ENCODE measurements around the gene HS6ST2. TPM values are rescaled to one million over a fixed set of nuclear protein-coding genes. Genes with fewer than 3 reads are reported as not detected.

The HS6ST2 gene
- total RNA-seq, 4 donors from 2014 or later, result under 0.01 to 0.66 (median 0.46) TPM

DNA sequence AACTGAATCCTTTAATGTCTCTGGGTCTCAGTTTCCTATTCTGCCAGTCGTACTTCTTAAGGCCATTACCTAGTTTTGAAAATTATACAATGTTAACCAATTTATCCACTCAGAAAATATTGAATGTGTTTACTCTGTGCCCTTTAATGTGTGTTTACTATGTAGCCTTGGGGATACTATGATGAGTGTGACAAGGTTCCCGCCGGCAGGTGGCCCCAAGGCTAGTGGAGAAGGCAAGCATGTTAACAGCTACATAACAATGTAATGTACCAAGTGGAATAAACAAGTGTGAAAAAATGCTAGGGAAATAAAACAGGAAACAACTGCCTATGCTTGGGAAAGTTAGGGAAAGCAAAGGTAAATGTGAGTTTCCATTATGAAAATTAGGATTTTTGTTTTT is 282.3 kb downstream of the HS6ST2 start:
- Histone ChIP-seq H3K27me3 (peaks cover 0 to 23% of the 10 kb centered on the region in 2 donors), H3K9me3 (no peaks in the 10 kb centered on the region), H3K4me1 (no peaks in the 10 kb centered on the region), H3K4me3 (no peak overlapping the region), H3K27ac (no peak overlapping the region), H3K36me3 (no peaks in the 10 kb centered on the region)
- DNase-seq (ENCODE audit: low spot score in 2 of 2), result no peak
- TF ChIP-seq EP300 (IDR thresholded peaks at IDR 0.05) (no peak), POLR2A (IDR thresholded peaks at IDR 0.05) (no peak)
- TF ChIP-seq, protein P1, sequence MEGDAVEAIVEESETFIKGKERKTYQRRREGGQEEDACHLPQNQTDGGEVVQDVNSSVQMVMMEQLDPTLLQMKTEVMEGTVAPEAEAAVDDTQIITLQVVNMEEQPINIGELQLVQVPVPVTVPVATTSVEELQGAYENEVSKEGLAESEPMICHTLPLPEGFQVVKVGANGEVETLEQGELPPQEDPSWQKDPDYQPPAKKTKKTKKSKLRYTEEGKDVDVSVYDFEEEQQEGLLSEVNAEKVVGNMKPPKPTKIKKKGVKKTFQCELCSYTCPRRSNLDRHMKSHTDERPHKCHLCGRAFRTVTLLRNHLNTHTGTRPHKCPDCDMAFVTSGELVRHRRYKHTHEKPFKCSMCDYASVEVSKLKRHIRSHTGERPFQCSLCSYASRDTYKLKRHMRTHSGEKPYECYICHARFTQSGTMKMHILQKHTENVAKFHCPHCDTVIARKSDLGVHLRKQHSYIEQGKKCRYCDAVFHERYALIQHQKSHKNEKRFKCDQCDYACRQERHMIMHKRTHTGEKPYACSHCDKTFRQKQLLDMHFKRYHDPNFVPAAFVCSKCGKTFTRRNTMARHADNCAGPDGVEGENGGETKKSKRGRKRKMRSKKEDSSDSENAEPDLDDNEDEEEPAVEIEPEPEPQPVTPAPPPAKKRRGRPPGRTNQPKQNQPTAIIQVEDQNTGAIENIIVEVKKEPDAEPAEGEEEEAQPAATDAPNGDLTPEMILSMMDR (IDR thresholded peaks at IDR 0.05), result no peak
- WGBS, 2 donors, result 83% methylated on average over 3 of the region's 3 CpGs

DNA sequence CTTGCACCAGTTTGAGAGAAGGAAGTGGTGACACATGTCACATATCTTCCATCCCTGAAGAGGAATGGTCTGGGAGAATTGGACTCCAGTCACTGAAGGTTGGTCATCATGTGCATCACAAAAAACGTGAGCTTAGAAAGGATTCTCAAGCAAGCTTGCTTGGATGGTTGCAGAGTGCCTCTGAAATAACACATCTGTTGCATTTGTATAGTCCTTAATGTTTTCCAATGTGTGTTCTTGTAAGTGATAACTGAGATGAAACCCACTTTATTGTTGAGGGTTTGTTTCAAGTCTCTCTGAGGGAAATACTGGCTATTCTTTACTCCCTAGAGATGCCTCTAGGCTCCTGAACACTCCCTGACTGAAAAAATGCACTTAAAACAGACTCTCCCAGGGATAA is 285.1 kb downstream of the HS6ST2 start:
- Histone ChIP-seq H3K4me1 (no peaks in the 10 kb centered on the region), H3K27me3 (peaks cover 0 to 34% of the 10 kb centered on the region in 2 donors), H3K36me3 (no peaks in the 10 kb centered on the region), H3K27ac (no peak overlapping the region), H3K4me3 (no peak overlapping the region), H3K9me3 (no peaks in the 10 kb centered on the region)
- TF ChIP-seq POLR2A (IDR thresholded peaks at IDR 0.05) (no peak), EP300 (IDR thresholded peaks at IDR 0.05) (no peak)
- TF ChIP-seq, protein P1 (IDR thresholded peaks at IDR 0.05), result no peak
- 32 to 67% methylated on average over 1 of the region's 1 CpG for WGBS, 2 donors
- DNase-seq (ENCODE audit: low spot score in 2 of 2), result no peak

DNA sequence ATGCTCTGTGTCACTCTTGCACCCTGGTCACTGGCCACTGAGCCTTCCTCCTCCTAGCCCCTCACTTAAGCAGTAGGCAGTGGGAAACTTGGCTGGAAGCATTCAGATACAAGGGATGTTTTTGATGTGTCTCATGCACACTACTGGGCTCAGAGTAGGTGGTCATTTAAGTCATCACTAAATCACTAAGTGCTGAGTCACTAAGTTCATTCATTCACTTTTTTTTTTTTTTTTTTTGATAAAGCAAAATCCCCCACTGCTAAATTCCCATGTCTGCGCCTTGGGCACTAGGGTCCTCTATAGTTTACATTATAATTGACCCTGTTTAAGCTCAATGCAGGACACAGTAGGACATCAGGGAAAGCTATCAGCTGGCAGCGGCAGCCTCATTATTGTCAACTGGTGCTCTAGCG is 287.2 kb downstream of the HS6ST2 start:
- no peaks in the 10 kb centered on the region for H3K4me1 ChIP-seq
- TF ChIP-seq, protein P1 (IDR thresholded peaks at IDR 0.05), result no peak
- no peak for TF ChIP-seq POLR2A (IDR thresholded peaks at IDR 0.05)
- TF ChIP-seq EP300 (IDR thresholded peaks at IDR 0.05), result no peak
- no peaks in the 10 kb centered on the region for H3K9me3 ChIP-seq
- WGBS, 2 donors, result 56 to 80% methylated on average over 1 to 3 of the region's 3 CpGs
- DNase-seq (ENCODE audit: low spot score in 2 of 2), result no peak
- no peaks in the 10 kb centered on the region for H3K36me3 ChIP-seq
- no peak overlapping the region for H3K4me3 ChIP-seq
- no peak overlapping the region for H3K27ac ChIP-seq
- peaks cover 0 to 42% of the 10 kb centered on the region in 2 donors for H3K27me3 ChIP-seq

DNA sequence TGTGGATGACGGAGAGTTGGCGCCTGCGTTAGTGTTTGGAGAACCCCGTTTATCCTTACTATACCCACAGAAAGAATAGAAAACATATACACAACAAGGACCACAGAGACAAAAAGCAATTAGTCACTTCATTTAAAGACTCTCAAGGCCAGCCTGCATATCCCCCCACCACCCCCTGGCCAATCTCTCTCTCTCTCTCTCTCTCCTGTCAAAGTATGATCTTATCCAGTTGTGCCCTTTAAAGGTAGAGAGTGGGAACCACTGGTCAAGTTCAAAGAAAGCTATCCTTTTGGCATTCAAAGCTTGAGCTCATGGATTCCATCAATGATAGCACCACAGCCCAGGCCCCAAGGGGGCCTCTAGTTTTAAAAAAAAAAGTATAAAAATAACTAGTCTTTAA is 289.3 kb downstream of the HS6ST2 start:
- WGBS, 2 donors, result 75 to 88% methylated on average over 4 of the region's 4 CpGs
- DNase-seq (ENCODE audit: low spot score in 2 of 2), result no peak
- no peaks in the 10 kb centered on the region for H3K36me3 ChIP-seq
- no peaks in the 10 kb centered on the region for H3K4me1 ChIP-seq
- no peaks in the 10 kb centered on the region for H3K9me3 ChIP-seq
- peaks cover 0 to 49% of the 10 kb centered on the region in 2 donors for H3K27me3 ChIP-seq
- no peak overlapping the region for H3K4me3 ChIP-seq
- TF ChIP-seq, protein P1 (IDR thresholded peaks at IDR 0.05), result no peak
- no peak for TF ChIP-seq EP300 (IDR thresholded peaks at IDR 0.05)
- TF ChIP-seq POLR2A (IDR thresholded peaks at IDR 0.05), result no peak
- H3K27ac ChIP-seq, result no peak overlapping the region

DNA sequence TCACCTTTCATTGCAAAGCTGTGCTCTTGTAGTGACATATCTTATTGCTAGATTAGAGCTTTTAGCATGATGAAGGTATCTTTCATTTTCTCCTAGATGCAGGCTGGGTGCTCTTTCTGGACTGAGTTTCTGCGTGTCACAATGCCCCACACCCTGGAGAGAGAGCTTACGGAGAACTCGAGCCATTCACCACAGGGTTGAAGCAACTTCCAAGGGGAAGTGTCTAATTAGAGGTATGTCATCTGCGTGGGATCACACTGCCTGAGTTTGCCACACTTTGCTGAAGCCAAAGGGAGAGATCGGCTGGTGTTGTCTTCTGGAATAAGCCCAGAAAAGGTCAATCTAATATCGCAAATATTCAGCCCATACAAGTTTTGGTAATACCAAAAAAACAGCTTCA is 290.3 kb downstream of the HS6ST2 start:
- no peak overlapping the region for H3K4me3 ChIP-seq
- H3K4me1 ChIP-seq, result no peaks in the 10 kb centered on the region
- WGBS, 2 donors, result 62 to 87% methylated on average over 5 to 6 of the region's 6 CpGs
- H3K36me3 ChIP-seq, result no peaks in the 10 kb centered on the region
- no peak for DNase-seq (ENCODE audit: low spot score in 2 of 2)
- no peaks in the 10 kb centered on the region for H3K9me3 ChIP-seq
- H3K27ac ChIP-seq, result no peak overlapping the region
- H3K27me3 ChIP-seq, result peaks cover 0 to 48% of the 10 kb centered on the region in 2 donors
- TF ChIP-seq, protein P1 (IDR thresholded peaks at IDR 0.05), result no peak
- TF ChIP-seq POLR2A (IDR thresholded peaks at IDR 0.05), result no peak
- TF ChIP-seq EP300 (IDR thresholded peaks at IDR 0.05), result no peak

Measured in tibial nerve (tissue), 4 donors.